ENCODE results near the gene DEF6. TPM values are rescaled to one million over a fixed set of nuclear protein-coding genes. Genes with fewer than 3 reads are reported as not detected.

Gene DEF6
- total and polyA plus RNA-seq, 2 of the 13 experiments (the other 11 are each of a cell fraction or from before 2014, with no cell fraction given) = 5.2 to 10.0 TPM

- peaks cover 20 to 32% of the 10 kb centered on the region in 2 experiments; a peak in 4 of 5 replicates for H3K36me3 ChIP-seq (replicated peaks in 1 of 2; ENCODE audit: control insufficient read depth in 1 of 2, insufficient read depth in 2 of 2, low read length in 2 of 2)
- H3K9me3 ChIP-seq (ENCODE audit: low read length) = no peaks in the 10 kb centered on the region
- DNase-seq (ENCODE audit: low spot score) (no peak), FAIRE-seq (no peak), ATAC-seq (no peak)
- no peaks in the 10 kb centered on the region for H4K20me1 ChIP-seq (ENCODE audit: insufficient read depth, low read length)
- no TSS peak for BruUV-seq (replicated peaks)
- intact Hi-C loops (cut with micrococcal nuclease; ENCODE audit: unreplicated experiment) (no loop called here), in situ Hi-C loops (cut with HindIII; ENCODE audit: extremely low pct_ligation_motif_present, low pct_unique_long_range_greater_than_20kb) (no loop called here)
- no peak overlapping the region for H3K9ac ChIP-seq (ENCODE audit: insufficient read depth, low read depth, low read length)
- no peak overlapping the region for H3K4me3 ChIP-seq (replicated peaks in 1 of 3; ENCODE audit: insufficient read depth in 1 of 3, low read depth in 2 of 3, low read length in 3 of 3)
- no peak overlapping the region for H3K4me2 ChIP-seq (ENCODE audit: low read depth, low read length)
- peaks cover 34% of the 10 kb centered on the region for H3K4me1 ChIP-seq (ENCODE audit: insufficient read depth, low read length)
- TF ChIP-seq CEBPG (CRISPR knock-in tag; IDR thresholded peaks at IDR 0.05) (no peak), ZNF451 (CRISPR knock-in tag; IDR thresholded peaks at IDR 0.05) (no peak), FOXA1 (IDR thresholded peaks at IDR 0.05) (no peak), FOXA1 (CRISPR knock-in tag; IDR thresholded peaks at IDR 0.05) (no peak), RELA (CRISPR knock-in tag; IDR thresholded peaks at IDR 0.05) (no peak), KAT8 (CRISPR knock-in tag; IDR thresholded peaks at IDR 0.05) (no peak), ZFP82 (CRISPR knock-in tag; IDR thresholded peaks at IDR 0.05; ENCODE audit: borderline replicate concordance) (no peak), ZNF563 (CRISPR knock-in tag; IDR thresholded peaks at IDR 0.05) (no peak), ZNF572 (CRISPR knock-in tag; IDR thresholded peaks at IDR 0.05) (no peak), ZC3H13 (CRISPR knock-in tag; IDR thresholded peaks at IDR 0.05) (no peak), ASH2L (IDR thresholded peaks at IDR 0.05; ENCODE audit: insufficient read length, low read depth, low read length) (no peak), DMTF1 (CRISPR knock-in tag; IDR thresholded peaks at IDR 0.05) (no peak)
- TF ChIP-seq, protein P1, sequence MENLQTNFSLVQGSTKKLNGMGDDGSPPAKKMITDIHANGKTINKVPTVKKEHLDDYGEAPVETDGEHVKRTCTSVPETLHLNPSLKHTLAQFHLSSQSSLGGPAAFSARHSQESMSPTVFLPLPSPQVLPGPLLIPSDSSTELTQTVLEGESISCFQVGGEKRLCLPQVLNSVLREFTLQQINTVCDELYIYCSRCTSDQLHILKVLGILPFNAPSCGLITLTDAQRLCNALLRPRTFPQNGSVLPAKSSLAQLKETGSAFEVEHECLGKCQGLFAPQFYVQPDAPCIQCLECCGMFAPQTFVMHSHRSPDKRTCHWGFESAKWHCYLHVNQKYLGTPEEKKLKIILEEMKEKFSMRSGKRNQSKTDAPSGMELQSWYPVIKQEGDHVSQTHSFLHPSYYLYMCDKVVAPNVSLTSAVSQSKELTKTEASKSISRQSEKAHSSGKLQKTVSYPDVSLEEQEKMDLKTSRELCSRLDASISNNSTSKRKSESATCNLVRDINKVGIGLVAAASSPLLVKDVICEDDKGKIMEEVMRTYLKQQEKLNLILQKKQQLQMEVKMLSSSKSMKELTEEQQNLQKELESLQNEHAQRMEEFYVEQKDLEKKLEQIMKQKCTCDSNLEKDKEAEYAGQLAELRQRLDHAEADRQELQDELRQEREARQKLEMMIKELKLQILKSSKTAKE (CRISPR knock-in tag; IDR thresholded peaks at IDR 0.05; ENCODE audit: borderline replicate concordance) = no peak
- ChIA-PET CTCF (ENCODE audit: low intra/inter-chr PET ratio, low total read pairs) (no interaction called here), POLR2A (interaction anchor here (1.6 kb wide), 1 partner anchor 59 kb away, joined by 3 read pairs; no protein-coding TSS in a partner anchor)
- no peak overlapping the region for H3K27ac ChIP-seq (ENCODE audit: extremely low read length, insufficient read depth, low read length)
- 92% methylated on average over 1 of the region's 1 CpG for whole genome bisulfite sequencing (ENCODE audit: low lambda C conversion rate)
- H3K27me3 ChIP-seq (ENCODE audit: control insufficient read depth in 1 of 2, insufficient read depth in 2 of 2, low read length in 2 of 2) = no peaks in the 10 kb centered on the region
- peaks cover 3% of the 10 kb centered on the region for H3K79me2 ChIP-seq (ENCODE audit: insufficient read depth, low read length)
- no peak overlapping the region for H2AFZ ChIP-seq (ENCODE audit: low read length)
These were observed 58.8 kb downstream of the DEF6 start for GRCh38 chr6:35356391-35356790.

Data from HepG2 (cell line).